Measurements from ENCODE around the gene PDE4D.

GRCh38 chr5:59484618-59485017, 408.9 kb downstream of the PDE4D start:
- TF ChIP-seq CTCF (IDR thresholded peaks at IDR 0.05) (no peak), POLR2A (IDR thresholded peaks at IDR 0.05) (no peak)
